K562 (cell line): ENCODE data around the gene CRYGA. TPM values are rescaled to one million over a fixed set of nuclear protein-coding genes. Genes with fewer than 3 reads are reported as not detected.

Source experiments
- ATAC-seq: fragments of 200-7000 bp; cut with Tn5 transposase; 3 replicates; pipeline ENCODE4 v1.9.1; 2020; ENCODE audit warnings: moderate library complexity
- BruUV-seq: library from RNA; stranded (reverse); fragments of 400-500 nt; replicated peaks from 2 replicates; lab custom pipeline; 2021; lab: Mats Ljungman, UMichigan
- CTCF ChIA-PET: fragments of 300-600 bp; formaldehyde crosslinking; extraction: SDS; loops from one replicate; lab custom pipeline; 2021; ENCODE audit warnings: low intra/inter-chr PET ratio; lab: Yijun Ruan, JAX
- POLR2A ChIA-PET: fragments of 300-600, 350-650 bp; sonication (Branson Sonifier 250); formaldehyde crosslinking; extraction: SDS; loops from one replicate; lab custom pipeline; 2021; ENCODE audit warnings: antibody characterized with exemption, inconsistent platforms; lab: Yijun Ruan, JAX
- DNase-seq, 4 experiments: peaks; one replicate each; pipeline versions ENCODE4 v3.0.0 to v3.0.0-alpha.2; 2011 to 2018; ENCODE audit warnings: low spot score in 3 of 4, mixed read lengths in 3 of 4; ENCODE audit errors: extremely low read depth in 1 of 4
- FAIRE-seq: peaks from 2 replicates; lab custom pipeline; 2011; peaks lifted over from hg19 to GRCh38; lab: Jason Lieb, UNC
- H2AFZ ChIP-seq: 2 replicates; pipeline ENCODE4 v1.6.0; 2011; ENCODE audit warnings: low read depth, low read length, control low read depth, inconsistent platforms
- H3K27ac ChIP-seq: fragments of 200-600 bp; 3 replicates; pipeline ENCODE4 v1.8.0; 2011; ENCODE audit warnings: low read depth, mild to moderate bottlenecking, control low read depth, inconsistent platforms, low read length, moderate library complexity, mixed read lengths; ENCODE audit errors: extremely low read depth
- H3K27me3 ChIP-seq, 2 experiments: fragments of 300-600 bp in 1 of 2; 2 replicates in 1 of 2; 3 replicates in 1 of 2; pipeline versions ENCODE4 v1.6.0 to v1.8.0; 2011; ENCODE audit warnings: inconsistent platforms in 2 of 2, low read length in 2 of 2, mild to moderate bottlenecking in 1 of 2, mixed read lengths in 1 of 2, moderate library complexity in 1 of 2; ENCODE audit not compliant: control insufficient read depth in 2 of 2, insufficient read depth in 2 of 2
- H3K36me3 ChIP-seq: fragments of 300-600 bp; 3 replicates; pipeline ENCODE4 v1.8.0; 2011; ENCODE audit warnings: mild to moderate bottlenecking, low read length, inconsistent platforms; ENCODE audit not compliant: control insufficient read depth, insufficient read depth
- H3K4me1 ChIP-seq, 2 experiments: fragments of 200-600 bp in 1 of 2; replicated peaks in 1 of 2; 2 replicates in 1 of 2; 3 replicates in 1 of 2; pipeline versions ENCODE4 v1.5.1 to v1.8.0; 2011; ENCODE audit warnings: inconsistent platforms in 2 of 2, low read length in 2 of 2, mild to moderate bottlenecking in 1 of 2, mixed read lengths in 1 of 2, moderate library complexity in 1 of 2; ENCODE audit not compliant: control insufficient read depth in 2 of 2, insufficient read depth in 2 of 2
- H3K4me2 ChIP-seq: 2 replicates; pipeline ENCODE4 v1.6.1; 2011; ENCODE audit warnings: low read length, control low read depth, inconsistent platforms, mixed read lengths; ENCODE audit not compliant: insufficient read depth
- H3K4me3 ChIP-seq: fragments of 200-600 bp; sonication (generic), shearing (Covaris generic); 2 replicates; pipeline ENCODE4 v1.5.1; 2016; ENCODE audit warnings: control low read depth, inconsistent platforms
- H3K79me2 ChIP-seq: fragments of 200-600 bp; 3 replicates; pipeline ENCODE4 v1.8.0; 2011; ENCODE audit warnings: low read length, inconsistent platforms; ENCODE audit not compliant: control insufficient read depth, insufficient read depth
- H3K9ac ChIP-seq, 2 experiments: 2 replicates each; pipeline versions ENCODE4 v1.6.0 to v1.6.1; 2011; ENCODE audit warnings: low read depth in 2 of 2, low read length in 2 of 2, control low read depth in 1 of 2, inconsistent platforms in 1 of 2, mild to moderate bottlenecking in 1 of 2, mixed read lengths in 1 of 2; ENCODE audit not compliant: insufficient read depth in 1 of 2
- H3K9me1 ChIP-seq: one replicate; pipeline ENCODE4 v1.6.0; 2011; ENCODE audit warnings: inconsistent platforms, mild to moderate bottlenecking, low read length, moderate library complexity; ENCODE audit not compliant: control insufficient read depth, insufficient read depth
- H3K9me3 ChIP-seq: replicated peaks from 2 replicates; pipeline ENCODE4 v1.5.1; 2011; ENCODE audit warnings: low read depth, low read length, inconsistent platforms; ENCODE audit not compliant: control insufficient read depth, insufficient read depth
- H4K20me1 ChIP-seq: replicated peaks from 2 replicates; pipeline ENCODE4 v1.6.1; 2011; ENCODE audit warnings: low read length, inconsistent platforms, mixed read lengths; ENCODE audit not compliant: control insufficient read depth, insufficient read depth
- BHLHE40 ChIP-seq: IDR thresholded peaks from 2 replicates; pipeline ENCODE4 v1.6.1; 2011; ENCODE audit warnings: low read length, improper control_type of control experiment
- C11orf30 ChIP-seq: fragments of 450-650 bp; IDR thresholded peaks from 2 replicates; pipeline ENCODE4 v1.6.1; 2016; ENCODE audit warnings: low read depth, mild to moderate bottlenecking
- CTBP1 ChIP-seq: fragments of 450-650 bp; IDR thresholded peaks from 2 replicates; pipeline ENCODE4 v1.6.1; 2016; ENCODE audit warnings: borderline replicate concordance
- ETS1 ChIP-seq: conservative IDR thresholded peaks from 2 replicates; pipeline ENCODE4 v1.6.1; 2011; ENCODE audit warnings: low read depth, mild to moderate bottlenecking, low read length; ENCODE audit not compliant: control insufficient read depth
- NR0B1 ChIP-seq: fragments of 450-650 bp; IDR thresholded peaks from one replicate; pipeline ENCODE4 v1.6.1; 2018; ENCODE audit warnings: mild to moderate bottlenecking, moderate library complexity; ENCODE audit not compliant: partially characterized antibody
- ZKSCAN3 ChIP-seq: fragments of 250-450 bp; sonication (Bioruptor Pico); IDR thresholded peaks from 2 replicates; pipeline ENCODE4 v1.4.0; 2020
- ZNF316 ChIP-seq: fragments of 450-650 bp; IDR thresholded peaks from 2 replicates; pipeline ENCODE4 v1.6.1; 2016
- WGBS: fragments of 100-300 bp; shearing (Covaris generic); methylation state at CpG from one replicate; pipeline ENCODE4 v1.1.6; 2016; ENCODE audit warnings: low coverage, mixed read lengths; ENCODE audit not compliant: insufficient coverage; ENCODE audit errors: missing lambda C conversion rate; 5-methylcytosine and 5-hydroxymethylcytosine counted together
- in situ Hi-C: fragments of 300-500 bp; cut with MboI; formaldehyde crosslinking; loops from 4 replicates; pipeline ENCODE4 v1.15.0; 2018; ENCODE audit warnings: inconsistent platforms, mixed read lengths
- intact Hi-C: fragments of 100-400 bp; cut with micrococcal nuclease; formaldehyde crosslinking; loops from 2 replicates; pipeline ENCODE4 v1.14.2; 2022
- polyA plus RNA-seq, 8 experiments: library from polyadenylated mRNA; depleted of rRNA in 4 of 8; stranded (reverse) in 5 of 8; unstranded in 3 of 8; fragments of >200 nt; fragmentation: Nextera tagmentation in 2 of 8; fragmentation: Illumina TruSeq in 1 of 8; extraction: Ambion mirVana in 2 of 8; extraction: Trizol in 1 of 8; gene quantifications; 2 replicates each; pipeline versions ENCODE4 v1.2.1 to v1.2.3, GENCODE V29; 2011 to 2014; ENCODE audit warnings: inconsistent platforms in 1 of 8, missing spikeins in 1 of 8
- total RNA-seq, 7 experiments: library from RNA; depleted of rRNA in 6 of 7; stranded (reverse); fragments of >200 nt in 6 of 7; fragmentation: Illumina TruSeq in 2 of 7; extraction: Trizol in 2 of 7; gene quantifications; 2 replicates each; pipeline versions ENCODE4 v1.2.1 to v1.2.3, GENCODE V29; 2011 to 2021; ENCODE audit warnings: low replicate concordance in 1 of 7
- TF ChIP-seq, protein P1 (sequence below): sonication (generic); formaldehyde crosslinking; IDR thresholded peaks from 2 replicates; pipeline ENCODE4 v1.8.0; 2022; ENCODE audit warnings: mild to moderate bottlenecking, low read depth, missing genetic modification reagents

Gene CRYGA
- total and polyA plus RNA-seq, 9 of the 15 experiments (the other 6 are each of a cell fraction or from before 2014, with no cell fraction given): not detected

DNA sequence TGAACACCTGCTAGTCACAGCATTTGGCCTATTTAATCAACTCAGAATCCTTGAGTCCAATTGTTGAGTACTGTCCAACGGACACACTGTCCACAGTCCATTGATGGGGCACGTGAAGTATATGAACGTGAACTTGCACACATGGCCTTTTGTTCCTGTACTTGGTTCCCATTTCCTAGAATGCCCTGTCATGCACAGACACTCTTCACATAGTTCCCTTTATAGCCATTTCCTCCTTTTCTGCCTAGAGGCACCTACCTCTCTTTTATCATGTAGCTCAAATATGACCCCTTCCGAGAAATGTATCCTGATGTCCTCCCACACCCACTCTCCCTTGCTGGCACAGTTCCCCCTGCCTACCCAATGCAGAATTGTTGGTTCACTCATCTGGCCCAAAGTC, 8.7 kb upstream of the CRYGA start (continued):
- TF ChIP-seq ETS1: no peak
- TF ChIP-seq BHLHE40: peak; percentile 93
- peak; percentile 48; the same call in 1 of the 2 replicates for TF ChIP-seq CTBP1
- TF ChIP-seq NR0B1: no peak
- TF ChIP-seq, all 486 proteins: peak for 35

DNA sequence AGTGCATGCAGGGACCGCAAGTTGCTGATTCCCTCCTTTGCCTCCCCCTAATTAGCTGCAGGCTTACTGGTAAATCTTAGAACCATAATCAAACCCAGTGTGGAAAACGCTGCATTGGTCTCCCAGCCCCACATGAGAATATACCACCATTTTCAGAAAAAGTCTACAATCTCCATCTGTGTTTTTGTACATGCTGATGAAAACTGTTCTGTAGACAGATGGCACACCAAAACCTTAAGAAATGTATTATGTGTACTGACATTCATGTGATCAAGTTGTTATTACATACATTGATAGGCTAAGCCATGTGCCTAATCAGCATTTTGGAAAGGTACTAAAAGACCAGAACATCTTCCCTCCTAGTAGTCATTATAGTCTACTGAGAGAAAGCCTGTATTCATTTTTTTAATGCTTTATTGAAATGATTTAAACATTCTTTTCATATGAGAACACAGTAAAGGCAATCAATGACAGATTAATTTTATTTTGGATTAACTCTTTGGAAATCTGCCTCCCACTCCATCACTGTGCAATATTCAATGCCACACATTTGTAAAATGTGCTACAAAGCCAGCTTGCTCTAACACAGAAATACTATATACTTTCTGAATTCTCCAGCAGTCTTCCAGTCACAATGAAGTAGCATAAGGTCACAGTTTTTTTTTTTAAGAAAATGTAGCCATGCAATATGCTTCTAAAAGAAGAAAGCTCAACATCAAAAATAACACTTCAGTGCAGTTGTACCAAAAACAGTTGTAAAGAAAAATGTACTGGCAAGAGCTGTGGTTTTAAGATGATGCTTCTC, 1.8 kb upstream of the CRYGA start:
- no peak overlapping the region for H3K27ac ChIP-seq
- in situ Hi-C loops: no loop called here
- TF ChIP-seq ZKSCAN3 (CRISPR knock-in tag) (no peak), C11orf30 (peak; percentile 38; the same call in 1 of the 2 replicates), ZNF316 (peak; percentile 56)
- TF ChIP-seq, protein P1, sequence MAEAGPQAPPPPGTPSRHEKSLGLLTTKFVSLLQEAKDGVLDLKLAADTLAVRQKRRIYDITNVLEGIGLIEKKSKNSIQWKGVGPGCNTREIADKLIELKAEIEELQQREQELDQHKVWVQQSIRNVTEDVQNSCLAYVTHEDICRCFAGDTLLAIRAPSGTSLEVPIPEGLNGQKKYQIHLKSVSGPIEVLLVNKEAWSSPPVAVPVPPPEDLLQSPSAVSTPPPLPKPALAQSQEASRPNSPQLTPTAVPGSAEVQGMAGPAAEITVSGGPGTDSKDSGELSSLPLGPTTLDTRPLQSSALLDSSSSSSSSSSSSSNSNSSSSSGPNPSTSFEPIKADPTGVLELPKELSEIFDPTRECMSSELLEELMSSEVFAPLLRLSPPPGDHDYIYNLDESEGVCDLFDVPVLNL (CRISPR knock-in tag): no peak
- TF ChIP-seq, all 486 proteins: peak for 2
- Histone ChIP-seq H3K9me3 (no peaks in the 10 kb centered on the region), H2AFZ (peak overlapping the region; percentile 50; the same call in 1 of the 2 replicates), H3K27me3 (no peaks in the 10 kb centered on the region), H3K4me1 (no peaks in the 10 kb centered on the region; a peak in 1 of 5 replicates), H3K9me1 (no peaks in the 10 kb centered on the region), H3K9ac (no peak overlapping the region), H3K4me2 (no peak overlapping the region), H3K79me2 (no peaks in the 10 kb centered on the region), H3K36me3 (no peaks in the 10 kb centered on the region), H3K4me3 (no peak overlapping the region), H4K20me1 (no peaks in the 10 kb centered on the region)
- ChIA-PET CTCF (no interaction called here), POLR2A (interaction anchor here (0.6 kb wide), 2 partner anchors 19 to 179 kb away, joined by 3 read pairs; partner anchors contain the start of gene CRYGB)
- no peak for ATAC-seq
- FAIRE-seq: no peak
- intact Hi-C loops: no loop called here
- WGBS: 0% methylated on average over 1 of the region's 2 CpGs
- BruUV-seq: no TSS peak
- no peak for DNase-seq
